HFFc6 (cell line): Measurements from ENCODE around the gene RBM47. TPM values are rescaled to one million over a fixed set of nuclear protein-coding genes. Genes with fewer than 3 reads are reported as not detected.
A peak's percentile ranks its signal among the peaks of the same experiment; 100 is the strongest.

Experiments
- DNase-seq: peaks from one replicate; pipeline ENCODE4 v3.0.0-alpha.2; 2018
- H3K27ac Mint-ChIP-seq: 2 replicates; pipeline ENCODE4 v1.8.0; 2020; ENCODE audit warnings: mild to moderate bottlenecking, mixed read lengths
- H3K27me3 Mint-ChIP-seq: 2 replicates; pipeline ENCODE4 v1.8.0; 2021; ENCODE audit warnings: mild to moderate bottlenecking, moderate library complexity, mixed read lengths; ENCODE audit not compliant: insufficient read depth
- H3K36me3 Mint-ChIP-seq: 2 replicates; pipeline ENCODE4 v1.8.0; 2021; ENCODE audit warnings: low read depth, mixed read lengths
- H3K4me1 Mint-ChIP-seq: 2 replicates; pipeline ENCODE4 v1.8.0; 2020; ENCODE audit warnings: low read depth, mixed read lengths
- H3K4me3 Mint-ChIP-seq: 2 replicates; pipeline ENCODE4 v1.8.0; 2020; ENCODE audit warnings: mild to moderate bottlenecking, moderate library complexity, mixed read lengths
- H3K9me3 Mint-ChIP-seq: 2 replicates; pipeline ENCODE4 v1.8.0; 2020; ENCODE audit warnings: mild to moderate bottlenecking, mixed read lengths
- CTCF ChIP-seq: fragments of 200-600 bp; sonication (generic); IDR thresholded peaks from 2 replicates; pipeline ENCODE4 v1.5.0; 2021; ENCODE audit warnings: antibody characterized with exemption, mild to moderate bottlenecking
- total RNA-seq, 6 experiments: library from RNA; stranded (reverse); fragmentation: NEBNext Ultra II Directional; extraction: Animal tissue kit (Norgen Biotek cat#: 25700); gene quantifications; 2 replicates in 1 of 6; 3 replicates in 5 of 6; pipeline ENCODE4 v1.2.3, GENCODE V29; 2021

Gene RBM47
- total RNA-seq, 6 experiments from 2014 or later, result 0.95 to 1.5 (median 1.4) TPM

- Mint-ChIP-seq H3K4me3 (no peak overlapping the region), H3K27me3 (peaks cover 7% of the 10 kb centered on the region; the same call in 1 of the 2 replicates), H3K4me1 (peaks cover 13% of the 10 kb centered on the region), H3K9me3 (no peaks in the 10 kb centered on the region), H3K36me3 (no peaks in the 10 kb centered on the region), H3K27ac (no peak overlapping the region)
- no peak for TF ChIP-seq CTCF
- no peak for DNase-seq
Measured at GRCh38 chr4:40506492-40506891, 123.2 kb downstream of the RBM47 start.

GRCh38 chr4:40506066-40506465 is 123.6 kb downstream of the RBM47 start:
- no peak for DNase-seq
- Mint-ChIP-seq H3K4me3 (no peak overlapping the region), H3K4me1 (peaks cover 13% of the 10 kb centered on the region), H3K27me3 (peaks cover 7% of the 10 kb centered on the region; the same call in 1 of the 2 replicates), H3K36me3 (no peaks in the 10 kb centered on the region), H3K9me3 (no peaks in the 10 kb centered on the region), H3K27ac (no peak overlapping the region)
- no peak for TF ChIP-seq CTCF

- no peak for DNase-seq
- Mint-ChIP-seq H3K9me3 (no peaks in the 10 kb centered on the region), H3K4me1 (peaks cover 13% of the 10 kb centered on the region), H3K27me3 (peaks cover 7% of the 10 kb centered on the region; the same call in 1 of the 2 replicates), H3K4me3 (no peak overlapping the region), H3K36me3 (no peaks in the 10 kb centered on the region), H3K27ac (peak overlapping the region; percentile 14; the same call in 1 of the 2 replicates)
- no peak for TF ChIP-seq CTCF
Measured at GRCh38 chr4:40502934-40503333, 126.7 kb downstream of the RBM47 start.

- H3K27me3 Mint-ChIP-seq, result peaks cover 7% of the 10 kb centered on the region
- no peak for DNase-seq
- H3K36me3 Mint-ChIP-seq, result no peaks in the 10 kb centered on the region
- H3K9me3 Mint-ChIP-seq, result no peaks in the 10 kb centered on the region
- TF ChIP-seq CTCF, result no peak
- no peak overlapping the region for H3K27ac Mint-ChIP-seq
- H3K4me1 Mint-ChIP-seq, result peaks cover 13% of the 10 kb centered on the region
- no peak overlapping the region for H3K4me3 Mint-ChIP-seq
Measured at GRCh38 chr4:40502220-40502619, 127.4 kb downstream of the RBM47 start.

- Mint-ChIP-seq H3K36me3 (no peaks in the 10 kb centered on the region), H3K4me1 (peaks cover 13% of the 10 kb centered on the region), H3K27ac (no peak overlapping the region), H3K9me3 (no peaks in the 10 kb centered on the region), H3K4me3 (no peak overlapping the region), H3K27me3 (peaks cover 7% of the 10 kb centered on the region)
- no peak for DNase-seq
- TF ChIP-seq CTCF, result no peak
Measured at GRCh38 chr4:40500781-40501180, 128.9 kb downstream of the RBM47 start.

- Mint-ChIP-seq H3K4me1 (peaks cover 22% of the 10 kb centered on the region), H3K4me3 (no peak overlapping the region), H3K27me3 (no peaks in the 10 kb centered on the region; the same call in none of the 2 replicates), H3K9me3 (peaks cover 4% of the 10 kb centered on the region; the same call in 1 of the 2 replicates), H3K36me3 (no peaks in the 10 kb centered on the region), H3K27ac (no peak overlapping the region)
- no peak for TF ChIP-seq CTCF
- no peak for DNase-seq
Measured at GRCh38 chr4:40493160-40493559, 136.5 kb downstream of the RBM47 start.
